Islet of Langerhans (tissue), 1 donor: Measurements from ENCODE around the gene SPAG4.

Experiments used
- FAIRE-seq: peaks from one replicate; lab custom pipeline; 2011; peaks lifted over from hg19 to GRCh38; lab: Jason Lieb, UNC

SPAG4 gene, protein sequence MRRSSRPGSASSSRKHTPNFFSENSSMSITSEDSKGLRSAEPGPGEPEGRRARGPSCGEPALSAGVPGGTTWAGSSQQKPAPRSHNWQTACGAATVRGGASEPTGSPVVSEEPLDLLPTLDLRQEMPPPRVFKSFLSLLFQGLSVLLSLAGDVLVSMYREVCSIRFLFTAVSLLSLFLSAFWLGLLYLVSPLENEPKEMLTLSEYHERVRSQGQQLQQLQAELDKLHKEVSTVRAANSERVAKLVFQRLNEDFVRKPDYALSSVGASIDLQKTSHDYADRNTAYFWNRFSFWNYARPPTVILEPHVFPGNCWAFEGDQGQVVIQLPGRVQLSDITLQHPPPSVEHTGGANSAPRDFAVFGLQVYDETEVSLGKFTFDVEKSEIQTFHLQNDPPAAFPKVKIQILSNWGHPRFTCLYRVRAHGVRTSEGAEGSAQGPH

GRCh38 chr20:35615667-35616464 lies at the start of gene SPAG4:
Gene SPAG4 (plus strand): TSS chr20:35615829. CDS start chr20:35616004, 175 bp downstream.
- FAIRE-seq, result no peak

GRCh38 chr20:35568645-35569044 lies 47.0 kb upstream of the SPAG4 start:
- no peak for FAIRE-seq

DNA sequence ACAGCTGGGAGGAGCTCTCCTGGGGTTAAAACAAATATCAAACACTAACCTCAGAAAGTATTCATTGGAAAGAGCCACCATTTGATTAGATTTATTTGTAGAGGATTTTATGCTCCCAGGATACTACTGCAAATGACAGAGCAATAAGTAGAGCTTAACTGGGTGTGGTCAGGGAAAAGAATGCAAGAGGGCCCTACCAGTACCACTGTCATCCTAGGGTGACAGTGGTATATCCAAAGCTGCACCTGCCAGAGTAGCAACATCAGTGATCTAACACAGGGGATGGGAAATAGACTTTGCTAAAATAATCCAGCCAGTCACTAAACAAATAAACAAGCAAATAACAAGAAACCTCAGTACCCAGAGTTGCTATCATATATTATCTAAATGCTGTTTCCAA lies 44.1 kb upstream of the SPAG4 start:
- no peak for FAIRE-seq

DNA sequence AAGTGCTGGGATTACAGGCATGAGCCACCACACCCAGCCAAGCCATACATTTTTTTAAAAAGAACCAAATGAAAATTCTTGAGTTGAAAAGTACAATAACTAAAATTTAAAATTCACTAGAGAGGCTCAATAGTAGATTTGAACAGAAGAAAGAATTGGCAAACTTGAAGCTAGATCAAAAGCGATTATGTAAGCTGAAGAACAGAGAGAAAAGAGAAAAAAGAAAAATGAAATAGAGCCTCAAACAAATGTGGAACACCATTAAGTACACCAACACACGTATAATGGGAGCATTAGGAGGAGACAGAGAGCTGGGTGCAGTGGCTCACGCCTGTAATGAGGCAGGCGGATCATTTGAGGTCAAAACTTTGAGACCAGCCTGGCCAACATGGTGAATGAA lies 42.8 kb upstream of the SPAG4 start:
- FAIRE-seq, result no peak

GRCh38 chr20:35575958-35576357 lies 39.7 kb upstream of the SPAG4 start:
- FAIRE-seq, result no peak

DNA sequence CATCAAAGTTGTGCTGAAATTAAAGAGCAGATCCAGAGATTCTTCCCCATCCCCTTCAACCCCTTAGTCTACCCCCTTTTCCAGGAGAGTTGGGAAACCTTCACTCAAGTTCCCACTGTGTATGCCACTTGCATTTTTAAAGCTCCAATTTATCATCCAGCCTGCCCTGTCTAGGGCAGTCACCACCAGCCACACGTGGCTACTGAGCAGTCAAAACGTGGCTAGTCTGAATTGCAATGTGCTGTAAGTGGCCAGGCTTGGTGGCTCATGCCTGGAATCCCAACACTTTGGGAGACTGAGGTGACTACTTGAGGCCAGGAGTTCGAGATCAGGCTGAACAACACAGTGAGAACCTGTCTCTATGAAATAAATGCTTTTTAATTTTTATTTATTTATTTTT lies 38.8 kb upstream of the SPAG4 start:
- no peak for FAIRE-seq

- FAIRE-seq, result no peak
Measured at GRCh38 chr20:35578469-35578868, 37.2 kb upstream of the SPAG4 start.

GRCh38 chr20:35579196-35579595 lies 36.4 kb upstream of the SPAG4 start:
- FAIRE-seq, result no peak

DNA sequence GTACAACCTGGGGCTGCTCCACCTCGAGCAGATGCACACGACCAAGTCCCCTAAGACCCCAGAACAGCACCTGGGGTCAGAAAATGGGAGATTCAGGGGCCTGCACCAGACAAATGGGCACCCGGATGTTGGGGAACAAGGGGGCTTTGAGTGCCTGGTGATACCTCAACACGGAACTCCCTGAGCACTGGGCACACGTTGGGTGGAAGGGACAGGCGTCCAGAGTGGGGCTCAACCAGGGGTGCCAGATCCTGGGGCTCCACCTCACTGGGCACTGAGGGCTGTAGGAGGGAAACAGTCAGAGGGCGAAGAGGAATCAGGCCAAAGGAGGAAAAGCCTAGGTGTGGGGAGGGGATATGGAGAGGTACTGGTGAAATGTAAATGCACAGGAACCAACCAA lies 33.5 kb upstream of the SPAG4 start:
- FAIRE-seq, result no peak

GRCh38 chr20:35582741-35583404 lies 32.8 kb upstream of the SPAG4 start:
- FAIRE-seq, result no peak

DNA sequence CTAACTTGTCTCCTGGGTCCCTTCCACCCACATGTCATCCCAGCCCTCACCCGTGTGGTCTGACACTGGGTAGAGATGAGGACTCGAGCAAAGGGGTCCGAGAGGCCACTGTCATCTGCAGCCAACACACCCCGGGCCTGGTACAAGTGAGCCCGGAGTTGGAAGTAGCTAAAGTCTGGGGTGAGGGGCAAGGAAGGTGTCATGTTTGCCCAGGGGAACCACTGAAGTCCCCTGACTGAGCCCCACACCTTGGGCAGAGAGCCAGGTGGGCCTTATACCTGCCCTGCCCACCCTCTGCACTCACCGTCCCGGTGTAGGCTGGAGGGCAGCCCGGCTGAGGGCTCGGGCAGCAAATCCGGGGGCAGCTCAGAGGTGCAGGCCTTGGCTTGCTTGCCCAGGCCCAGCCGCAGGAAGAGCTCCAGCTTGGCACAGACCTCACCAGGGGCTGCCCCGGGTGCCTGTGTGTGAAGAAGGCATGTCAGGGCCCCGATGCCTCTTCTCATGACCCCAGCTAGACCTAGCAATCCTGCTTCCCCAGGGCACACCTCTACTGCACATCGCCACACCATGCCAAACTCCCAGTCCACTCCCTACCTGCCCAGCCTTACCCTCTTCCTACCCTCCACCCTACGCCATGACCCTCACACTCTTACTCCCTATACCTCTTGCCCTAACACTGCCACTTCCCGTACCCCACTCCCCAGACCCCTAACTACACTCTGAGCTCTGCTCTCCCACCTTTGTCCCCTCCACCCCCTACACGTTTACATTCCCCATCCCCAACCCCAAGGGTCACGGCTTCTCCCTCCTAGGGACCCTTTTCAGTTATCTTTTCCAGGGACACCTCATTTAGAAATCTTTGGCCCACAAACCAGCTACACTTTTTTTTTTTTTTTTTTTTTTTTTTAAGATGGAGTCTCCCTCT lies 31.7 kb upstream of the SPAG4 start:
- no peak for FAIRE-seq

DNA sequence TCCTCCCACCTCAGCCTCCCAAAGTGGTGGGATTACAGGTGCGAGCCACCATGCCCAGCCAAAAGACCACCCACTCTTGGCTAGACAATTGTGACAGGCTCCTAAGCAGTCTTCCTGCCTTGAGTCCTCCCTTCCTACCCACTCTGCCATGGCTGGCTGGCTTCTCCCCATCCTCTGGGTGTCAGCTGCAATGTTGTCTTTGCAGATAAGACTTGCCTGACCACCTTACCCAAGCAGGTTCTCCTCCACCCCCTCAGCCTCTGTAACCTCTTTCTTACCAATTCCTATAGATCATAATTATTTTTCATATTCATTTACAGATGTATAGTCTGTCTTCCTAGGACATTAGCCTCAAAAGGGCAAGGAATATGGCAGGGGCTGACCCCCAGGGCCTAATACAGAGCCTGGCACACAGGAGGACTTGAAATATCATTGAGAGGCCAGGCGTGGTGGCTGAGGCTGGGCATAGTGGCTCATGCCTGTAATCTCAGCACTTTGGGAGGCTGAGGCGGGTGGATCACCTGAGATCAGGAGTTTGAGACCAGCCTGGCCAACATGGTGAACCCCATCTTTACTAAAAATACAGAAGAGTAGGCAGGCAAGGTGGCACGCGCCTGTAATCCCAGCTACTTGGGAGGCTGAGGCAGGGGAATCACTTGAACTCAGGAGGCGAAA lies 28.7 kb upstream of the SPAG4 start:
- no peak for FAIRE-seq

GRCh38 chr20:35587436-35587835 lies 28.2 kb upstream of the SPAG4 start:
- no peak for FAIRE-seq

DNA sequence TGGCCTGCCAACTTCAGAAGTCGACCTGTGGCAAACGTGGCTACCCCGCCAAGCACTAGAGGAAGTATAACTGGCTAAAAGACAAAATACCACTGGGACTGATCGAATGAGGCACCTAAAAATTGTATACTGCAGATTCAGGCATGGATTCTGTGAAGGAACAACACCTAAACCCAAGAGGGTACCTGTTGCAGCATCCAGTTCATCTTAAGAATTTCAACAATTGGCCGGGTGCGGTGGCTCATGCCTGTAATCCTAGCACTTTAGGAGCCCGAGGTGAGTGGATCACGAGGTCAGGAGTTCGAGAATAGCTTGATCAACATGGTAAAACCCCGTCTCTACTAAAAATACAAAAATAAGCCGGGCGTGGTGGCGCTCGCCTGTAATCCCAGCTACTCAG lies 27.2 kb upstream of the SPAG4 start:
- FAIRE-seq, result no peak

DNA sequence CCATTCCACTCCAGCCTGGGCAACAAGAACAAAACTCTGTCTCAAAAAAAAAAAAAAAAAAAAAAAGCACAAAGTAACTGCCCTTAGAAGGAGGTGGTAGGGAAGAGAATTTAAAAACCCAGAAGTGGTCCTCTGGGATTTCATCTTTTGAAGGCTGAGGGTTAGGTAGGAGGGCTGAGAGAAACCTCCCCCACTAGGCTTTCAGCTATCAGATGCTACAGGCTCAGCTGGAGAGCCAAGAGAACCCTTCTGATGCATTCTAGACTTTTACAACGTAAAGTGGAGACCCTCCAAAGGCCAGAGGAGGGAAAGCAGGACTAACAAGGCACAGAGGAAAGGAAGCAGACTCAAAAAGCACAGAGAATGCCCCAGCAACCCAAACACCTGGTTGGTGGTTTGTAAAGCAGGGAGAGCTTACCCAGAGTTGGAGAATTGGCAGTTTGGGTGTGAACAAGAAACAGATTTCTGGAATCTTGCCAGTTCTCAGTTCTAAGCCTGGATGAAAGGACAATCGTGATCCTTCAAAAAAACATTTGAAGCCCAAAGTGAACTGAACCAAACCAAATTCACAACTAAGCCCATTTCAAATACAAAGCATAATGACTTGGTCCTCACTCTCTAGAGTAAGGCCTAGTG lies 23.2 kb upstream of the SPAG4 start:
- FAIRE-seq, result no peak

DNA sequence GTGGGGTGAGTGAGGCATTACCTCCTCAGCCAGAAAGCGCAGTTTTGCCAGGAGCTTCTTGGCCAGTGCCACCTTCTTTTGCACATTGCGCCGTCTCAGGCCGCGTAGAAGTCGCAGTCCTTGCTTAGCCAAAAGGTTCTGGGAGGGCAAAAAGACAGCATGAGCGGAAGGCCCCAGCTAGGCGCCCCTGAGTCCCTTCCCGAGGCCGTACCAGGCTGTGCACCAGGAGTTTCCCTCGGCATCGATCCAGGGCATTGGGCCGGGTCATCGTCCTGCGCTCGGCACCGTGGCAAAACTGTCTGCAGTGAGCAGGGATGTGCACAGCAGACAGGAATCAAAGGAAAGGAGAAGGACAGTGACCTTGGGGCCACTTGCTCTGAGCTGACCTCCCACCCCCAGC lies 20.2 kb upstream of the SPAG4 start:
- FAIRE-seq, result no peak

GRCh38 chr20:35595901-35596300 lies 19.7 kb upstream of the SPAG4 start:
- FAIRE-seq, result no peak

DNA sequence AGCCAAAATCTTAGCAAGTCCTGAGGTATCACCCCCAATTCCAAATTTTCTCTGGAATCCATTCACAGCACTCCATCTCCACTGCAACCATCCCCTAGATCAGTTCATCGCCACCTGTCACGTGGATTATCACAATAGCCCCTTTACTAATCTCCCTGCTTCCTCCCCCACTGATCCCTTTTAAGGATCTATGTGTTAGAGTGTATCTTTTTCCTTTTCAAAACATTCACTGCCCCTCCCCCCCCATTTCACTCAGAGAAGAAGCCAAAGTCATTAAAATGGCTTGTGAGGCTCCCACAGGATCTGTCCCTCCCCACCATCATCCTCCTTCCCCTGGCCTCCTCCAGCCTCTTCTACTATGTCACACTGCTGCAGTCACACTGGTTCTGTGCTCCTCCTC lies 18.4 kb upstream of the SPAG4 start:
- no peak for FAIRE-seq

GRCh38 chr20:35598476-35598875 lies 17.2 kb upstream of the SPAG4 start:
- FAIRE-seq, result no peak

- FAIRE-seq, result no peak
Measured at GRCh38 chr20:35598899-35599775, 16.5 kb upstream of the SPAG4 start.
